DND-41 (cell line): ENCODE data around the gene CALN1.

Experiments
- ATAC-seq: fragments of 200-7000 bp; cut with Tn5 transposase; 3 replicates; pipeline ENCODE4 v1.9.1; 2021; ENCODE audit warnings: low read depth; ENCODE audit not compliant: insufficient read depth
- DNase-seq: peaks from one replicate; pipeline ENCODE4 v3.0.0-alpha.2; 2020
- H2AFZ ChIP-seq: 2 replicates; pipeline ENCODE4 v1.6.0; 2012; ENCODE audit warnings: low read depth, low read length
- H3K27ac ChIP-seq: 2 replicates; pipeline ENCODE4 v1.5.1; 2012; ENCODE audit warnings: low read length, inconsistent platforms
- H3K27me3 ChIP-seq: fragments of 200-600 bp; sonication (generic); 2 replicates; pipeline ENCODE4 v1.6.0; 2012; ENCODE audit warnings: low read length, mild to moderate bottlenecking, inconsistent platforms; ENCODE audit not compliant: insufficient read depth, poor library complexity
- H3K36me3 ChIP-seq: 2 replicates; pipeline ENCODE4 v1.5.1; 2012; ENCODE audit warnings: low read length, inconsistent platforms; ENCODE audit not compliant: insufficient read depth
- H3K4me1 ChIP-seq: 2 replicates; pipeline ENCODE4 v1.5.1; 2012; ENCODE audit warnings: mild to moderate bottlenecking, low read length; ENCODE audit not compliant: insufficient read depth
- H3K4me2 ChIP-seq: 2 replicates; pipeline ENCODE4 v1.6.0; 2012; ENCODE audit warnings: mild to moderate bottlenecking, moderate library complexity, low read length, inconsistent platforms; ENCODE audit not compliant: insufficient read depth
- H3K4me3 ChIP-seq, 2 experiments: fragments of 200-600 bp in 1 of 2; shearing (Covaris generic) in 1 of 2; 2 replicates each; pipeline ENCODE4 v1.5.1; 2012 to 2016; ENCODE audit warnings: inconsistent platforms in 2 of 2, low read length in 2 of 2, mild to moderate bottlenecking in 2 of 2, low read depth in 1 of 2, moderate library complexity in 1 of 2
- H3K79me2 ChIP-seq: 2 replicates; pipeline ENCODE4 v1.6.0; 2012; ENCODE audit warnings: low read length, inconsistent platforms; ENCODE audit not compliant: insufficient read depth
- H3K9ac ChIP-seq: 2 replicates; pipeline ENCODE4 v1.6.0; 2012; ENCODE audit warnings: low read depth, mild to moderate bottlenecking, inconsistent platforms, low read length, moderate library complexity
- H3K9me3 ChIP-seq: 2 replicates; pipeline ENCODE4 v1.5.1; 2012; ENCODE audit warnings: low read length, moderate library complexity, mild to moderate bottlenecking, inconsistent platforms; ENCODE audit not compliant: insufficient read depth, severe bottlenecking
- H4K20me1 ChIP-seq: 2 replicates; pipeline ENCODE4 v1.6.0; 2012; ENCODE audit warnings: low read length; ENCODE audit not compliant: insufficient read depth
- EZH2 ChIP-seq: IDR thresholded peaks from 3 replicates; pipeline ENCODE4 v1.6.1; 2012; ENCODE audit warnings: borderline replicate concordance, low read depth, mild to moderate bottlenecking, moderate library complexity, low read length, inconsistent platforms; ENCODE audit not compliant: severe bottlenecking
- TF ChIP-seq, protein P1 (sequence below): IDR thresholded peaks from 2 replicates; pipeline ENCODE4 v1.5.1; 2012; ENCODE audit warnings: borderline replicate concordance, low read length, moderate library complexity, mild to moderate bottlenecking; ENCODE audit not compliant: poor library complexity, severe bottlenecking; ENCODE audit errors: extremely low read depth

The CALN1 gene

DNA sequence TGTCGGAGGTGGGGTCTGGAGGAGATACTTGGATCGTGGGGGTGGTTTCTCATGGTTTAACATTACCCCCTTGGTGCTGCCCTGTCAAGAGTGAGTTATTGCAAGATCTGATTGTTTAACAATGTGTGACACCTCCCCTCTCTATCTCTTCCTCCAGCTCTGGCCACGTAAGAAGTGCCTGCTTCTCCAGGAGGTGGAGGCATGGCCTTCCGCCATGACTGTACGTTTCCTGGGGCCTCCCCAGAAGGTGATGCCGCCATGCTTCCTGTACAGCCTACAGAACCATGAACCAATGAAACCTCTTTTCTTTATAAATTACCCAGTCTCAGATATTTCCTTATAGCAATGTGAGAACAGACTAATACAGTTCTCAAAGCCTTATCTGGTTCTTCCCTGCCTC lies 547.0 kb downstream of the CALN1 start:
- no peak for TF ChIP-seq EZH2
- TF ChIP-seq, protein P1, sequence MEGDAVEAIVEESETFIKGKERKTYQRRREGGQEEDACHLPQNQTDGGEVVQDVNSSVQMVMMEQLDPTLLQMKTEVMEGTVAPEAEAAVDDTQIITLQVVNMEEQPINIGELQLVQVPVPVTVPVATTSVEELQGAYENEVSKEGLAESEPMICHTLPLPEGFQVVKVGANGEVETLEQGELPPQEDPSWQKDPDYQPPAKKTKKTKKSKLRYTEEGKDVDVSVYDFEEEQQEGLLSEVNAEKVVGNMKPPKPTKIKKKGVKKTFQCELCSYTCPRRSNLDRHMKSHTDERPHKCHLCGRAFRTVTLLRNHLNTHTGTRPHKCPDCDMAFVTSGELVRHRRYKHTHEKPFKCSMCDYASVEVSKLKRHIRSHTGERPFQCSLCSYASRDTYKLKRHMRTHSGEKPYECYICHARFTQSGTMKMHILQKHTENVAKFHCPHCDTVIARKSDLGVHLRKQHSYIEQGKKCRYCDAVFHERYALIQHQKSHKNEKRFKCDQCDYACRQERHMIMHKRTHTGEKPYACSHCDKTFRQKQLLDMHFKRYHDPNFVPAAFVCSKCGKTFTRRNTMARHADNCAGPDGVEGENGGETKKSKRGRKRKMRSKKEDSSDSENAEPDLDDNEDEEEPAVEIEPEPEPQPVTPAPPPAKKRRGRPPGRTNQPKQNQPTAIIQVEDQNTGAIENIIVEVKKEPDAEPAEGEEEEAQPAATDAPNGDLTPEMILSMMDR: no peak
- Histone ChIP-seq H3K36me3 (no peaks in the 10 kb centered on the region), H3K27ac (no peak overlapping the region), H3K4me2 (no peak overlapping the region), H3K27me3 (no peaks in the 10 kb centered on the region), H3K79me2 (no peaks in the 10 kb centered on the region), H3K9me3 (peaks cover 1% of the 10 kb centered on the region), H3K4me1 (peaks cover 21% of the 10 kb centered on the region), H3K4me3 (no peak overlapping the region), H3K9ac (no peak overlapping the region), H4K20me1 (no peaks in the 10 kb centered on the region), H2AFZ (no peak overlapping the region)
- DNase-seq (no peak), ATAC-seq (no peak)

DNA sequence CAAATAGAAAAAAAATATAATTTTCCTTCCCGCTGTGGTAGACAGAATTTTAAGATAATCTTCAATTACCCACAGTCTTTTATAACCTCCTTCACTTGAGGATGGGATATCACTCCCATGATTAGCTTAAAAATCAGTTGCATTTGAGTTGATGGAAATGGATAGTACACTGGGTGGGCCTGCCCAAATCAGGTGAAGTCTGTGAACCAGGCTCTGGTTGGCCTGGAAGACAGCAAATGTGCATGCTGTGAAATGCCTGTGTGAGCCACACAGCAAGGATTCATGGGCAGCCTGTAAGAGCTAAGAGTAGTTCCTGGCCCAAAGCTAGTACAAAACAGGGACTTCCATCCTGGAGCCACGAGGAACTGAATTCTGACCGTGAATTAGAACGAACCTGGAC lies 548.0 kb downstream of the CALN1 start:
- H3K79me2 ChIP-seq: no peaks in the 10 kb centered on the region
- TF ChIP-seq, protein P1: no peak
- TF ChIP-seq EZH2: no peak
- H3K4me3 ChIP-seq: no peak overlapping the region
- no peak overlapping the region for H3K9ac ChIP-seq
- H2AFZ ChIP-seq: no peak overlapping the region
- H3K27ac ChIP-seq: no peak overlapping the region
- DNase-seq: no peak
- peaks cover 1% of the 10 kb centered on the region for H3K9me3 ChIP-seq
- H3K4me1 ChIP-seq: peaks cover 14% of the 10 kb centered on the region
- no peak for ATAC-seq
- H3K27me3 ChIP-seq: no peaks in the 10 kb centered on the region
- no peaks in the 10 kb centered on the region for H3K36me3 ChIP-seq
- no peak overlapping the region for H3K4me2 ChIP-seq
- no peaks in the 10 kb centered on the region for H4K20me1 ChIP-seq

DNA sequence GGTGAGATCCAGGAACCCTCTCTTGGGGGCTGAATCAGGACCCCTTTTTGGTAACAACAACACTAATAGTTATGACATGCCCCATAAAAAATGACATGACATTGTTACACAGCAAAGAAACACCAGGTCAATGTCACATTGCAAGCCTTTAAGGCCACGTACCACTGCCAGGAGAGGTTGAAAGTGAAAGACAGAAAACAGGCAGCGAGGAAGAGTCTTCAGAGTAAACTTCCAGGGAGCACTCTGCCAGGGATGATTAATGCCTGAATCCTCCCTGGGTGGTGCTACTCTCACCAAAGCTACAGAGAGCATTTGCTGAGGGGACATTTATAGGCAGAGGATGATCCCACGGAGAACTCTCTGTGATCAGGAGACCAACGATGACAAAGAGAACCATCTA lies 551.6 kb downstream of the CALN1 start:
- Histone ChIP-seq H3K9me3 (peaks cover 1% of the 10 kb centered on the region), H3K4me1 (peaks cover 4% of the 10 kb centered on the region), H3K4me3 (no peak overlapping the region), H3K27me3 (no peaks in the 10 kb centered on the region), H3K79me2 (no peaks in the 10 kb centered on the region), H3K9ac (no peak overlapping the region), H3K27ac (no peak overlapping the region), H3K36me3 (no peaks in the 10 kb centered on the region), H2AFZ (peak overlapping the region; percentile 7; the same call in 1 of the 2 replicates), H4K20me1 (no peaks in the 10 kb centered on the region), H3K4me2 (no peak overlapping the region)
- ATAC-seq: no peak
- TF ChIP-seq, protein P1: no peak
- no peak for TF ChIP-seq EZH2
- no peak for DNase-seq

DNA sequence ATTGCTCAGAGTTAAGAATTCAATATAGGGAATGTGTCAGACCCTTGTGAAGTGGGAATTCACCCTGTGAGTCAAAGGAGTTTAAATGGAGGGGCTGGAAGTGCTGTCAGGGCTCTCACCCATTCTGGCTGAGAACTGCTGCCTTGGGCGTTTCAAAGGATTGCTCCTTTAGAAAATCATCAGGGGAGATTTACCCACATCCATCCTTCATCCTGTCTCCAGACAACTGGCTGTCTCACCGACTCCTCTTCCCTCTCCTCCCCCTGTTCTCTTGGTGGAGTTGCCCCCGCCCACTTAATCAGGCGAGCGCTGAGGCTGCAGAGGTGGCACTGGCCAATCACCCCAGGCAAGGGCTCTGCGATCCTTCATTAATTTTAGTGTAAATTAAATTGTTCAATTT lies 554.8 kb downstream of the CALN1 start:
- Histone ChIP-seq H4K20me1 (no peaks in the 10 kb centered on the region), H3K4me2 (no peak overlapping the region), H3K27me3 (no peaks in the 10 kb centered on the region), H3K79me2 (no peaks in the 10 kb centered on the region), H3K36me3 (no peaks in the 10 kb centered on the region), H3K4me3 (no peak overlapping the region), H3K27ac (no peak overlapping the region), H3K9ac (no peak overlapping the region), H3K4me1 (peaks cover 23% of the 10 kb centered on the region), H2AFZ (no peak overlapping the region), H3K9me3 (no peaks in the 10 kb centered on the region)
- TF ChIP-seq EZH2: no peak
- TF ChIP-seq, protein P1: no peak
- DNase-seq: no peak
- ATAC-seq: no peak
